HepG2 (cell line): ENCODE measurements around the gene CLTA. TPM values are rescaled to one million over a fixed set of nuclear protein-coding genes. Genes with fewer than 3 reads are reported as not detected.

Experiments
- GATA4 ChIP-seq: sonication (generic); IDR thresholded peaks from 2 replicates; pipeline ENCODE4 v1.6.1; 2016; ENCODE audit warnings: antibody characterized with exemption, low read depth, borderline replicate concordance
- HNF1B ChIP-seq: sonication (generic); formaldehyde crosslinking; IDR thresholded peaks from 2 replicates; pipeline ENCODE4 v1.5.1; 2020; ENCODE audit warnings: mild to moderate bottlenecking, moderate library complexity, missing genetic modification reagents
- HNRNPK ChIP-seq: fragments of 200-400 bp; formaldehyde crosslinking; IDR thresholded peaks from 2 replicates; pipeline ENCODE4 v1.6.1; 2018; ENCODE audit warnings: low read length, low read depth, moderate library complexity, mild to moderate bottlenecking; ENCODE audit not compliant: poor library complexity, severe bottlenecking
- HOXA5 ChIP-seq: sonication (generic); formaldehyde crosslinking; IDR thresholded peaks from 2 replicates; pipeline ENCODE4 v1.4.0; 2020; ENCODE audit warnings: missing genetic modification reagents
- PRDM10 ChIP-seq: sonication (generic); formaldehyde crosslinking; IDR thresholded peaks from 2 replicates; pipeline ENCODE4 v1.4.0; 2020; ENCODE audit warnings: low read depth, missing genetic modification reagents
- RELA ChIP-seq: sonication (generic); formaldehyde crosslinking; IDR thresholded peaks from 2 replicates; pipeline ENCODE4 v1.4.0; 2020; ENCODE audit warnings: missing genetic modification reagents
- SALL1 ChIP-seq: sonication (generic); formaldehyde crosslinking; IDR thresholded peaks from 2 replicates; pipeline ENCODE4 v1.8.0; 2022; ENCODE audit warnings: mild to moderate bottlenecking, missing genetic modification reagents
- SSRP1 ChIP-seq: IDR thresholded peaks from 2 replicates; pipeline ENCODE4 v1.6.1; 2016; ENCODE audit warnings: control low read depth
- TCF12 ChIP-seq, 2 experiments: fragments of 450-650 bp in 1 of 2; sonication (generic) in 1 of 2; formaldehyde crosslinking in 1 of 2; IDR thresholded peaks; 2 replicates each; pipeline versions ENCODE4 v1.6.1 to v1.8.0; 2017 to 2022; ENCODE audit warnings: antibody characterized with exemption in 1 of 2, mild to moderate bottlenecking in 1 of 2, missing genetic modification reagents in 1 of 2, moderate library complexity in 1 of 2
- ZBTB43 ChIP-seq: sonication (generic); formaldehyde crosslinking; conservative IDR thresholded peaks from 2 replicates; pipeline ENCODE4 v1.4.0; 2020; ENCODE audit warnings: missing genetic modification reagents
- ZMYM2 ChIP-seq: sonication (generic); formaldehyde crosslinking; IDR thresholded peaks from 2 replicates; pipeline ENCODE4 v1.8.0; 2022; ENCODE audit warnings: mild to moderate bottlenecking, missing genetic modification reagents
- ZNF10 ChIP-seq: sonication (generic); formaldehyde crosslinking; IDR thresholded peaks from 2 replicates; pipeline ENCODE4 v1.4.0; 2020; ENCODE audit warnings: mild to moderate bottlenecking, low read depth, missing genetic modification reagents, borderline replicate concordance
- ZNF790 ChIP-seq: sonication (generic); formaldehyde crosslinking; IDR thresholded peaks from 2 replicates; pipeline ENCODE4 v1.8.0; 2022; ENCODE audit warnings: missing genetic modification reagents, mild to moderate bottlenecking, borderline replicate concordance
- ZSCAN9 ChIP-seq: IDR thresholded peaks from 2 replicates; pipeline ENCODE4 v1.6.1; 2016; ENCODE audit warnings: borderline replicate concordance
- polyA plus RNA-seq, 8 experiments: library from polyadenylated mRNA; depleted of rRNA in 3 of 8; stranded (reverse) in 7 of 8; unstranded in 1 of 8; fragments of >200 nt; fragmentation: Illumina TruSeq in 4 of 8; extraction: Trizol in 4 of 8; gene quantifications; 2 replicates each; pipeline versions ENCODE4 v1.2.1 to v1.2.3, GENCODE V29; 2011 to 2016; ENCODE audit warnings: low read depth in 4 of 8, missing spikeins in 1 of 8, mixed read lengths in 1 of 8; ENCODE audit not compliant: insufficient read depth in 1 of 8
- total RNA-seq, 5 experiments: library from RNA; depleted of rRNA; stranded (reverse); fragments of >200 nt; fragmentation: Illumina TruSeq; extraction: Trizol; gene quantifications; 2 replicates each; pipeline ENCODE4 v1.2.3, GENCODE V29; 2016; ENCODE audit warnings: low read depth in 1 of 5
- TF ChIP-seq, protein P1 (sequence below): sonication (generic); formaldehyde crosslinking; IDR thresholded peaks from 2 replicates; pipeline ENCODE4 v1.4.0; 2020; ENCODE audit warnings: missing genetic modification reagents
- TF ChIP-seq, protein P2 (sequence below): IDR thresholded peaks from 2 replicates; pipeline ENCODE4 v1.4.0; 2020; ENCODE audit warnings: mild to moderate bottlenecking, missing genetic modification reagents

Gene CLTA
- total and polyA plus RNA-seq, 2 of the 13 experiments (the other 11 are each of a cell fraction or from before 2014, with no cell fraction given): 143 to 222 TPM

- TF ChIP-seq TCF12 (IDR thresholded peaks at IDR 0.05) (no peak), TCF12 (CRISPR knock-in tag; IDR thresholded peaks at IDR 0.05) (no peak), SALL1 (CRISPR knock-in tag) (peak; percentile 17; the same call in 1 of the 2 replicates), HOXA5 (no peak), PRDM10 (CRISPR knock-in tag) (peak; percentile 76; the same call in 1 of the 2 replicates), GATA4 (no peak), ZMYM2 (CRISPR knock-in tag) (no peak), SSRP1 (CRISPR knock-in tag) (no peak), ZBTB43 (CRISPR knock-in tag) (no peak), RELA (CRISPR knock-in tag) (no peak), HNRNPK (no peak), ZNF790 (CRISPR knock-in tag) (no peak), ZNF10 (CRISPR knock-in tag) (no peak), HNF1B (no peak), ZSCAN9 (CRISPR knock-in tag) (no peak)
- TF ChIP-seq, protein P1, sequence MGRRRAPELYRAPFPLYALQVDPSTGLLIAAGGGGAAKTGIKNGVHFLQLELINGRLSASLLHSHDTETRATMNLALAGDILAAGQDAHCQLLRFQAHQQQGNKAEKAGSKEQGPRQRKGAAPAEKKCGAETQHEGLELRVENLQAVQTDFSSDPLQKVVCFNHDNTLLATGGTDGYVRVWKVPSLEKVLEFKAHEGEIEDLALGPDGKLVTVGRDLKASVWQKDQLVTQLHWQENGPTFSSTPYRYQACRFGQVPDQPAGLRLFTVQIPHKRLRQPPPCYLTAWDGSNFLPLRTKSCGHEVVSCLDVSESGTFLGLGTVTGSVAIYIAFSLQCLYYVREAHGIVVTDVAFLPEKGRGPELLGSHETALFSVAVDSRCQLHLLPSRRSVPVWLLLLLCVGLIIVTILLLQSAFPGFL (CRISPR knock-in tag): no peak
- TF ChIP-seq, protein P2, sequence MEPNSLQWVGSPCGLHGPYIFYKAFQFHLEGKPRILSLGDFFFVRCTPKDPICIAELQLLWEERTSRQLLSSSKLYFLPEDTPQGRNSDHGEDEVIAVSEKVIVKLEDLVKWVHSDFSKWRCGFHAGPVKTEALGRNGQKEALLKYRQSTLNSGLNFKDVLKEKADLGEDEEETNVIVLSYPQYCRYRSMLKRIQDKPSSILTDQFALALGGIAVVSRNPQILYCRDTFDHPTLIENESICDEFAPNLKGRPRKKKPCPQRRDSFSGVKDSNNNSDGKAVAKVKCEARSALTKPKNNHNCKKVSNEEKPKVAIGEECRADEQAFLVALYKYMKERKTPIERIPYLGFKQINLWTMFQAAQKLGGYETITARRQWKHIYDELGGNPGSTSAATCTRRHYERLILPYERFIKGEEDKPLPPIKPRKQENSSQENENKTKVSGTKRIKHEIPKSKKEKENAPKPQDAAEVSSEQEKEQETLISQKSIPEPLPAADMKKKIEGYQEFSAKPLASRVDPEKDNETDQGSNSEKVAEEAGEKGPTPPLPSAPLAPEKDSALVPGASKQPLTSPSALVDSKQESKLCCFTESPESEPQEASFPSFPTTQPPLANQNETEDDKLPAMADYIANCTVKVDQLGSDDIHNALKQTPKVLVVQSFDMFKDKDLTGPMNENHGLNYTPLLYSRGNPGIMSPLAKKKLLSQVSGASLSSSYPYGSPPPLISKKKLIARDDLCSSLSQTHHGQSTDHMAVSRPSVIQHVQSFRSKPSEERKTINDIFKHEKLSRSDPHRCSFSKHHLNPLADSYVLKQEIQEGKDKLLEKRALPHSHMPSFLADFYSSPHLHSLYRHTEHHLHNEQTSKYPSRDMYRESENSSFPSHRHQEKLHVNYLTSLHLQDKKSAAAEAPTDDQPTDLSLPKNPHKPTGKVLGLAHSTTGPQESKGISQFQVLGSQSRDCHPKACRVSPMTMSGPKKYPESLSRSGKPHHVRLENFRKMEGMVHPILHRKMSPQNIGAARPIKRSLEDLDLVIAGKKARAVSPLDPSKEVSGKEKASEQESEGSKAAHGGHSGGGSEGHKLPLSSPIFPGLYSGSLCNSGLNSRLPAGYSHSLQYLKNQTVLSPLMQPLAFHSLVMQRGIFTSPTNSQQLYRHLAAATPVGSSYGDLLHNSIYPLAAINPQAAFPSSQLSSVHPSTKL (CRISPR knock-in tag): no peak
Observed at GRCh38 chr9:36163049-36163785, 27.5 kb upstream of the CLTA start (continued).
